Glomerular endothelial cell (primary cell): ENCODE results near the gene SLC6A20. TPM values are rescaled to one million over a fixed set of nuclear protein-coding genes. Genes with fewer than 3 reads are reported as not detected.

Experiments
- DNase-seq: peaks from one replicate; pipeline ENCODE4 v3.0.0-alpha.2; 2011; ENCODE audit warnings: low read depth, low spot score; ENCODE audit errors: extremely low read depth
- total RNA-seq: library from RNA; depleted of rRNA; stranded (reverse); fragments of >200 nt; gene quantifications from 2 replicates; pipeline ENCODE4 v1.2.3, GENCODE V29; 2015

The SLC6A20 gene
- total RNA-seq, 1 donor from 2014 or later, result not detected

DNA sequence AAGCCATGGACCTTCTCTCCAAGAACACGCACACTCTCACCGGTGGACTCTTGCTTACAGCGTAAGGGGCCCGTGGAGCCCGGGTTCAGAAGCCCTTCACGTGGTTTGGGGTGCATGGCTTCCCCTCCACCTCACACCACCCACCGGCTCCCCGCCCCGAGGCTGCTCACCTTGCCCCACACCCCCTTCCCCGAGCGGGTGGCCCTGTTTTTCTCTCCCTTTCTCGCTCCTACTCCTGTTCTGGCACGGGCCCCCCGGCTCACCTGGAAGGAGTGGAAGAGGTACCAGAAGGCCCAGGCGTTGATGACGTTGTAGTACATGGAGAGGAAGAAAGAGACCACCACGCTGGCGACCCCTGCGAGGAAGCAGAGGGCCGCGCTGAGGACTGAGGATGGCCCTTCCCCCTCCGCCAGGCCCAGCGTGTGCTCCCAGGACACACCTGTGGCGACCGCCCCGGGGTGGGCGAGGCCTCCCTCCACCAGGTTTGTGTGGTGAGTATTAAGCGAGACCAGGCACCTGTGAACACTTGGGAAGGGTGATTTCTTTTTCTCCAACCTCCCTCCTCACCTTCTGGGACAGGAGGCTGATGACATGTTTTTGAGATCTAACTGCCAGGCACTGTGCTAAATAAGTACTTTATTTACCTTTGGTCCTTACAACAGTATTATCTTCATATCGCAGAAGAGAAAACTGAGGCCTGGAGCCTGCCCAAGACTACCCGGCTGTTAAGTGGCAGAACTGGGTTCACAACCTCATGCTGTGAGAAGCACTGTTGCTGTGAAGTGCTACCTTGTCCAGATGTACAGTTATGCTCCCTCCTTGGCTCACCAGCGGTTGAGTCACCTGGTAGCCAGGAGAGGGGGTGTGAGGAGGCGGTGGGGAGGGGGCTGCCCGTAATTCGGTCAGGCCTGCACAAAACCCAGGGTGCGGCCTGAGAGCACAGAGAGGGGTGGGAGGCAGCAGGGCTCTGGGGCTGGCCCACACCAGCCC lies 16.3 kb downstream of the SLC6A20 start:
- no peak for DNase-seq

DNA sequence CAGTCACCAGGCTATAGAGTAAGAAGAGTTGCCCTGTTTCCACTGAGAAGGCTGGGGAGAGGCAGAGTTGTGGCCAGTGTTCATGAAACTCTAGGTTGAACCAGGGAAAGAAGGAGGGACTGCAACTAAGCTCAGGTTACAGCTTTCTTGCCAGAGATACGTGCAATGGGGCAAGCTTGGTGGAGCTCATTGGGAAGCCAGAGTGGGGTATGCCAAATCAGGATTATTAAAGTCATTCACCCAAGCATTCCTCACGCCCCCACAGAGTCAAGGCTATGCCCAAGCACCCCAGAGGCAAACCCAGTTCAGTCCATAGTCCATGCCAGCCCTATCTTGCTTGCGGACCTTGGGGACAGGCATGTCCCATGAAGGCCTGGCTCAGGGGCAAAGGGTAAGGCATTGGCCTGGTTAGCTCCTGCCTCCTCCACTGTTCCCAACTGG lies 17.6 kb downstream of the SLC6A20 start:
- DNase-seq, result no peak

DNA sequence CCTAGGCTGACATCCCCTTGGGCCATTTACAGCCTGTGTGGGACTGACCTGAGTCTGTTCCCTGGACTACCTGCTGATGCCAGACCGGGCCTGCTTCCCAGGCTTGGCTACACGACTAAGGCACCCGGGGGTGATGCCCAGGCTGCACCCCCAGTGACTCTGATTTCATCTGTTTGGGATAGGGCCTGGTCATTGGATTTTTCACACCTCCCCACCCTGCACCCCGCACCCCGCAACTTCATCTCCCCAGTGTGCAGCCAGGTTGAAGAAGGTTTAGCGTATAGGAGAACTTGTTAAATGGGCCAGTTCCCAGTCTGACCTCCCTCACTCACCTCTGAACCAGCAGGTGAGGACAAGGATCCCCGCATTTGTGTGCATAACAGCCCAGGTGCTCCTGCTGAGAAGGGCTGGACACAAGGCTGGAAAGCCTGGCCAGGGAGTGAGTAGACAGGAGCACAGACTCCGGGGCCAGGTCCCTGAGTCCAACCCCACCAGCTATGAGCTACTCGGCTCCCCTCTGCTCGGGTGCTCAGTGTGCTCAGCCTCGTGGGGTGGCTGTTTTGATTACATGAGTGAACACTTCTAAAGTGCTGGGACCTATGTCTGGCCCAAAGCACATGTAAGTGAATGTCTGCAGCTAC lies 18.5 kb downstream of the SLC6A20 start:
- DNase-seq, result no peak

DNA sequence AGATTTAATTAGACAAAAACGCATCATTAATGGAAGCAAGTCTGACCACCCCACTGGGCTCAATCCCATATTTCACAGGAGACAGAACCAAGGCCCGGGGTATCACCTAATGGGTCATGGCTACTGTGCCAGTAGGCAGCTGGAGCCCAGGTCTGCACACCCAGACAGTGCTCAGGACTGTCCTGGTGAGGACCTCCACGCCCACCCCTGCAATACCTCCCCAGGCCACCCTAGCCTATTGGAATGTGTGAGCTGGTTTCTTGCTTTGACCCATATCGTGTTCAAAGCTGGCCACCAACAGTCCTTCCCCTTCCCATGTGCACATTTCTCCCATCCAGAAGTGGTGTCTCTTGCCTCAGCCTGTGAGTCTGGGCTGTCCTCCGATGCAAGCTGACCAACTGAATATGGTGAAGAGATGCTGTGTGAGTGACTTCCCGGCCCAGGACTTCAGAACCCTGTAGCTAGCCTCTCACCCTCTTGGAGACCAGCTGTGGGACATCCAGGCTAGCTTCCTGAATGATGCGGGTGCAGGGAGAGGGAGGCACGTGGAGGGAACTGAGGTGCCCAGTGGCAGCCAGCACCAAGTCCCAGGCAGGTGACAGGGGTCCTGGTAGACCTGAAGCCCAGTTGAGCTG lies 19.1 kb downstream of the SLC6A20 start:
- no peak for DNase-seq

DNA sequence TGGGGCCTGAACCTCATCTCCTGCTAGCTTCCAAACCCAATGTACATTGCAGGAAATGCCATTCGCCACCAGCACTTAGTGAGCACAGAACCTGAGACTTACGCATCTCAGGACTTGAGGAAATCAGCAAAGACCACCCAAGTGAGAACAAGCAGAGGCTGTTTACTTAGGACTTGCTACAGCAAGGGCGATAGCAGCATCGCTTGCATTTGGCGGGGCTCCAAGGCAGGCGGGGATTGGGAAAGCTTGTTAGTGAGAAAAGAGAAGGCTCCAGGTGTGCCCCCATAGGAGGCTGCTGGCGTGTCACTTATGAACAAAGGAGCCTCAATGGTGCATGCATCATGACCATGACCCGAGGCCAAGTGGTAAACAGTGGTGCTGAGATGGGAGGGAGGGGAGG lies 19.7 kb downstream of the SLC6A20 start:
- no peak for DNase-seq

DNA sequence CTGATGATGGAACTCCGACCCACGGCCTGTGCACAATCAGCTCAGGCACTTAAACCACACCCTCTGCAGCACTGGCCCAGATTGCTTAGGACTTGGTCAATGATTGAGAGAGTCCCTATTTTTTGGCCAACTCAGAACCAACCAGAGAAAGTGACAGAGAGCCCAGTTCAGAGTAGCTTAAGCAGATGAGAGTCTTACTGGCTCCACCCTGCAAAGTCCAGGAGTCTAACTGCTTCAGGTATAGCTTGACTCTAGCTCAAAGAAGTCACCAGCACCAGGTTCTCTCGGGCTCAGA lies 20.1 kb downstream of the SLC6A20 start:
- DNase-seq, result no peak

DNA sequence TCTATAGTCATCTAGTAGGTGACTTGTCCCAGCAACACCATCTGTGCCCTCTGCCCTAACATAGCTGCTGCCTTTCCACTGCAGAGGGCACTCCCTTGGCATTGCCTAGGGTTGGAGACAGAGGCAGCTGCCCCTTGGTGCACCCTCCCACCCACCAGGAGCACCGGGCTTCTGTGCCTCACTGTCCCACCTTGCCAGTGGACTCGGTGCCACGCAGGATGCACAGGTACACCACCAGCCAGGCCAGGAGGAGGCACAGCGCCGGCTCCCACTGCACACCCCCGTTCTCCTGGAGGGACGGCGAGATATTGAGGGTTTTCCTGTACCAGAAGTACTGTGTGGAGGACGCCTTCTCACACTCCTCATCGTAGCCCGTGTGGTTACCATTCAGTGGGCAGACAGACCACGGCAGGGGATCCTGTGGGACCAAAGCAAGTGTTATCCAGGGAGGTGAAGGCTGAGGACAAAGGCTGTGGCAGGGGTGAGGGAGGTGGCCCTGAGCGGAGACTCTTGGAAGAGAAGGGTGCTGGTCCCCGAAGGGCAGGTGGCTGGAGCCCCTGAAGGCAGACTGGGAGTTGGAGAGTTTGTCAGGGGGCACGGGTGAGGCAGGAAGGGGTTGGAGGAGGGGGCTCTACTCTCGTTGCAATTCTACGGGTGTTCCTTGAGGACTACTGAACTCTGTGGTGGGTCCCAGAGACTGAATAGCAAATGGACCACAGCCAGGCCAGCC lies 20.6 kb downstream of the SLC6A20 start:
- no peak for DNase-seq

DNA sequence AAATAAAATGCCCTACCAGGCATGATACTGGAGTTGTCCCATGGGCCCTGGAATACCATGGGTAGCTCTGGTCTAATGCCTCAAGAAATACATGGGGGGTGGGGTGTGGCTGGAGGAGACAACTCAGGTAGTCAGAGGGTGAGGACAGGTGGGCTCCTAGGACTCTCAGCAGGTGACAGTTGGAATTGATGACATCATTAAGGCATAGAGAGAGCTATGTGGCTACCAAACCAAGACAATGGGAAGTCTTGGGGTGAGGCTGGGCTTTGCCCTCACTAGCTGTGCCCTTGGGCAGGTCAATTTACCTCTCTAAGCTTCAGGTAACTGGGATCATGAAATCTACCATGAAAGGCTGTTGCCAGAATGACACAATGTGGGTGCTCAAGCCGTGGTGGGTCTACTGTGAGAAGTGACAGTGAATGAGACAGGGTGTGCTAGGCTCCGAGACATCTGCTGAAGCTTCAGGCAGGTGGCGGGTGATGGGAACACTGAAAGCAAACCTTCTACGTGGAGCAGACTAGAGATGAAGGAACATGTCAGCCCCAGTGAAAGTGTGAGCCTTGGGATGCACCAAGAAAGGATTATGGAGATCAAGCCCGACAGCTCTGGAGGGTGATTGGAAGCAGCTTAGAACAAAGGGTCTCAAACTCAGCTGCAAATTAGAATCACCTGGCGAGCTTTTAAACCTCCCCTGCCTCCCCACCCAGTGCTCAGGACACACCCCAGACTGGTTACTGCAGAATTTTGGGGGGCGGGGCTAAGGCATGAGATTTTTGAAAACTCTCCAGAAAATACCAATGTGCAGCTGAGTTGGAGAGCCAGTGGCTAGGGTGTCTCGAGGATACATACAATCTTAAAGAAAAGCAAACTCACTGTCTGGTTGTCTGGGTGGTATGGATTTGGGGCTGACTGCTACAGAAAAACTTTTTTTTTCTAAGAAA lies 21.5 kb downstream of the SLC6A20 start:
- DNase-seq, result no peak

DNA sequence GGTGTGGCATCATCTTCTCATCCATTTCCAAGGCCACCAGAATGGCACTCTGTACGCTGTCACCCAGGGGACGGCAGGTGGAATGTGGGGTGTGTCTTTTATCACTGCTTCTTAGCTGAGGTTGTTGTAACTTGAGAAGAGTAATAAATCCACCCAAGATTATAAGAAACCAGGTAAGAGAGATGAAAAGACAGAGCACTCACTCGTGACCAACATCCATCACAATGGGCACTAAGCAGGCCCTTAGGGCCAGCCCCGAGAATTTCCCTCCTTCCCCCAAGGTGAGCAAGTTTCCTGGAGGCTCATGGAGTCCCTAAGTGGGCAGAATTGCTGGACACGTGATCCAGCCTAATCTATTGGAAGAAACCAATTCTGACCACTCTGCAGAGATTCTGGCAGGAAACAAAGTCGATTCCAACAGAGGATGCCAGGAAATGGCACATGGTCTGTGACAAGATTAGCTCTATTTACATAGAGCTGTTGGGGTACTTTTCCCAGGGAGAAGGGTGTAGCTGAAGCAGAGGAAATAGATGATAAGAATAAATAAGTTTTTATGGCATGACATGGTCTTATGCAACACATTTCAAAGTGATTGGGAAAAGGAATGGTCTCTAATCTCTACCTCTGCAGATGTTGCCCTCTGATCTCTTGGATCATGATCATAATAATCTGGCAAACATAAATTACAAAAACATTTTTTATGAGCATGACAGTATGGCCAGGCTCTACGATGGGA lies 22.5 kb downstream of the SLC6A20 start:
- DNase-seq, result no peak

DNA sequence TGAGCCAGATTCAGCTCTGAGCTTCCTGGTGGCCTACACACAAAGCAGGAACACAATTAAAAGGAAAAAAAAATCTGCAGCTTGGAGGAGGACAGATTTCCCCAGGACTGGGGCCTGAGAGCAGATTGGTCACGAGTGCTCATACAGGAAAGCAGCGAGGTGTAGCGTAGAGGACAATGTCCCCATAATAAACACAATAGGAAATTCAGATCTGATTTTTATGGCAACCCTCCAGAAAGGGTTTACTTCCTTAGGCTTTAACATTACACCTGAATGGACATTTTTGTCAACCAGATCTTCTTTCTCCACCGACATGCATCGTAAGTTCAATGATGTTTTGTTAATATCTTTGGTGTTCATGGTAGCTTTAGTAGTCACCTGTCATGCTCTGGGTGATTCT lies 23.3 kb downstream of the SLC6A20 start:
- DNase-seq, result no peak

DNA sequence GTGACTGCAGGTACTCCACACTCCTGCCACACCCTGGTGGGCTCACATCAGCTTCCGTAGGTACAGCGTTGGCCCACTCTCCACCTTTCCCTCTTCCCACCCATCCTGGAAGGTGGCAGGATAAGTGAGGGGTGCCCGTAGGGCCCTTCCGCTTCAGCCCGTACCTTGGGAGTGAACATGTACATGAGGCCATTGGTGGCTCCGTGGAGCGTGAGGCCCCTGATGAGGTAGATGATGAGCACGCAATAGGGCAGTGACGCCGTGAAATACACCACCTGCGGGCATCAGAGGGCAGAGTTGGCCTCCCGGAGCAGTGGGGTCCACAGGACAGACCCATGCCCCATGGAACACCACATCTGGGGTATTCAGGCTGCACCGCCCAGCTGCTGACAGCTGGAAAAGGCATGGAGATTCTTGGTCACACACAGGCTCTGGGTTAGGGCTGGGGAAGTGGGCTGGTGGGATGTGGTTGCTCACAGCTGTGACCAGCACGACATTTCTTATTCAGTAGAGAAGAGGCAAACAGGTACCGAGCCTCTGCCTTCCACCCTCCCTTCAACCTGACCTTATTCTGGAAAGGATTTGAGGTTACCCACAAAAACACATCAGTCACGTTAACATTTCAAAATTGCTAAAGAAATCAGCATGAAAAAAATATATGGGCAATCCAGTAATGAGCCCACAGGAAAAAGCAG lies 23.8 kb downstream of the SLC6A20 start:
- DNase-seq, result no peak

DNA sequence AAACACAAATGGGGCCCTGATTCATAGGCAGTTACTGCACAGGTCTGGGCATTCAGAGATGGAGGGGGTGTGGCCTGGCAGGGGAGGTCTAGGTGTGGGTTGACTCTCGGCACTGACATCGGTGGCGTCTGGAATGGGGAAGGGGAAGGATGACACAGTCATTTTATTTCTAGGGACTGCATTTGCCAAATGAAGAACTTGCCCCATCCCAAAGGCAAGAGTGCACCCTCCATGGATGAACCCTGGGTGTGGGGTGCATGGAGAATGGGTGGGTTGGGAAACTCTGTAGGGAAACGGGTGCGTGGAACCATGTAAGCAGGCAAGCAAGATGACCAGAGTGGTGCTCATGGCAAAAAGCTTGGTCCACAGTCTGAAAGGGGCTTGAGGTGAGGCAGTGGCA lies 24.5 kb downstream of the SLC6A20 start:
- DNase-seq, result no peak

DNA sequence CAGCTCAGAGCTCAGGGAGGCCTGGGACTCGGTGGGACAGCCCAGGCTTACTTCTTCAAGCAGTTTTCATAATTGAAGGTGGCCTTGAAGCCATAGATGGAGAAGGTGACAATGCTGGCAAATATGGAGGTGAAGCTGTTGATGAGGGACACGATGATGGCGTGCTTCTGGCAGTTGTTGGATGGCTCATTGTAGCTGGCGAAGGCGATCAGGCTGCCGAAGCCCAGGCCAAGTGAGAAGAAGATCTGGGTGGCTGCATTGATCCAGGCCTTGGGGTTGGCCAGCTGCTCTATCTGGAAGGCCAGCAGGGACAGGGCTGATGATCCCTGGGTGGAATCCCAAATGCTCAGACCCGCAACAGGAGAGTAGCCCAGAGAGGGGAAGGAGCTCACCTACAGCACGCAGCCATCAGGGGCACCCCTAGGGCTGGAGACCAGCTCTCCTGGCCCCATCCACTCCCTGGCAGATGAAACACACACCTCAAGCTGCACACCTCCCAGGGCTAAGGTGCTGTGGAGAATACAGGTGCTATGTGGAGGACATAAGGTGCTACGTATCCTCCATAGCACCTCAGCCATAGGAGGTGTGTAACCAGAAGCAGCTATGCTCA lies 25.1 kb downstream of the SLC6A20 start:
- no peak for DNase-seq

DNA sequence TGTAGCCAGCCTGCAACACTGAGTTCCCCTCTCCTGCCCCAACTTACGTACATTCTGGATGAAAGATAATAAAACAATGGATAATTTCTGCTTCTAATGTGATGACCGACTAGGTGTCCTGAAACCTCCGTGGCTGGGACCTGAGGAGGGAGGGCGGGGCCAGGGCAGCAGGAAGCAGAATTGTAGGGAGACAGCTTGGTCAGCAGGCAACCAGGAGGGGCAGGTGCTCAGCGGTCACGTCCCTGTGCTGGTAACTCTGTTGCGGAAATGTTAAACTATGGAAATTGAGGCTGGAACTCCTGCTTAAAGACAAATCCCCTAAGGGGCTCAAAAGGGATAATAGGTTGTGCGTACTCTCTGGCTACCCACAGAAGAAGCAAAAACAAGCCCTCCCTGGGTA lies 30.4 kb downstream of the SLC6A20 start:
- DNase-seq, result no peak

DNA sequence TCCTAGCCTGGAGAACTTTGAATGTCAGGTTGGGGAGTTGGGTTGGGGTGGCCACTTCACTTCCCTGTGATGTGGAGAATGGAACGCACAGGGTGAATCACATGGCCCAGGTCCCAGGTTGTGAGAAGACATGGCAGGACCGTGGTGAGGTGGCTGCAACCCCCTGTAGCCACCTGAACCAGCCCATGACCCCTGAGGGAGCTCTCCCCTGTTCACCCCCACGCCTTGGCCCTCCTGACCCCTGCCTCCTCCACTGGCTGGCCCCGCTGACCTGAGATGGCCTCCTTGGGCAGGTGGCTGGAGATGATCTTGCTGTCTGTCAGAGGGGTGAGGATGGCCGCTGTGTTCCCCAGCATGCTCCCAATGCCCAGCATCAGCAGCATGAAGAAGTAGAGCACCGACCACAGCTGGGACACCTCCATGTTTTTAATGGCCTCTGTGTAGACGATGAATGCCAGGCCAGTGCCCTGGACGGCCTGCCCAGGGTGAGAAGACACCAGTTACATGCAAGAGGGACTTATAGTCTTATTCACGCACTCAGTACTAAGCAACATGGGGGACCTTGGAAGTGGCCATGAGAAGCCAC lies 31.0 kb downstream of the SLC6A20 start:
- DNase-seq, result no peak

DNA sequence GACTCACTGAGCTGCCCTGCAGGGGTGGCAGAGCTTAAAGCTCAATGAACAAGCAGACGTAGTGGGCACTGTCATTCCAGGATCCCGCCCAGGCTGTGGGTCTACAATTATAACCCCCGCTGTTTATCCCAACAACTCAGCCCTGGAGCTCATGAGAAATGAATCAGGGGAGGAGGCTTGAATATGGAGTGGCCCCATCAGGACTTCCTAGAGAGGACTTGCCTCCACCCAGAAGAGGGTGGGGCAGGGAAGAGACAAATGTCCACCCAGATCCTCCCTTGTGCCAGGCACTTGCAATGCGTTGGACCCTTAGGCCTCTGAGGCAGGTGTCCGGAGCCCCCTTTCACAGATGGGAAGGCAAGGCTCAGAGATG lies 33.0 kb downstream of the SLC6A20 start:
- no peak for DNase-seq

DNA sequence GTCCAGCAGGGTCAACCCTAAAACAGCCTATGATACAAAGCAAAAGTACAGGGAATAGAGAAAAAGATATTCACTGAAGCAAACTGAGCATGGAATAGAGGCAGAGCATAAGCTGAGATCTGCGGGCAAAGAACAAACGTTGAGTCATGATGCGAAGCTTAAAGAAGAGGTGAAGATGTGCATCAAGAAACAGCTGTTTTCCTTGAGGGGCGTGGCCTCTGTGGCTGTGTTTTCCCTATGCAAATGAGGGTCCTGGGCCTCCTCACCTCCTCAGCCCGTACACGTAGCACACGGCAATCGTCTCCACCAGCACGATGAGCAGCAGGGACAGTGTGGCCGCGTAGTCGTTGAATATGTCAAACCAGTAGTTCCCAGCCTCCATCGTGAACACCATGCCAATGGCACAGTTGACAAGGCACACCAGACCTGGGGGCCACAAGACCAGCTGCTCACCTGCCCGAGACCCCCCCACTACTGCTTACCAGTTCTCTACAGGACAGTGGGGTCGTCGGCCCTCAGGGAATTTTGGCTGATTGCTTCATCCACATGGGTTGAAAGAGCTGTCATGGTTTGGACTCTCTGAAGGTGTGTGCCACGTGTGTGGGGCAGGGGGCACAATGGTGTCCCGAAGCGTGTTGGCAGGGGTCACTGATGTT lies 33.6 kb downstream of the SLC6A20 start:
- no peak for DNase-seq

DNA sequence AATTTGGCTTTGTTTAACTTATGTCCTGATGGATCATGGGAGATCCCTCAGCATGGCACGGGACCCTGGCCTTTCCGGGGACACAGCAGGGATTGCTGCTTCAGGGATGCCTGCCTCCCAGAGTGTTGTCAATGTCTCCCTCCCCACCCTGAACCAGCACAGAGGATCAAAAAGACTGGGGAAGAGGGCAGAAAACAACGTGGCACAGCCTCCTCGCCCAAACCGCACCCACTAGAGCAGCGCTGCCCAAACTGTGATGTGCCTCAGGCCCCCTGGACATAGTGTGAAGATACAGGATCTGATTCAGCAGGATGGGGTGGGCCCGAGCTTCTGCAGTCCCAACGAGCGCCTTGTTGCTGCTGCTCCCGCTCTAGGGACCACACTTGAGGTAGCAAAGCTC lies 34.5 kb downstream of the SLC6A20 start:
- no peak for DNase-seq
